GM12891 (cell line): Measurements from ENCODE around the gene LCN1.

ENCODE experiments used
- PAX5 ChIP-seq: IDR thresholded peaks from 2 replicates; pipeline ENCODE4 v1.6.1; 2011; ENCODE audit warnings: low read length, moderate library complexity, mild to moderate bottlenecking; ENCODE audit not compliant: insufficient read depth, severe bottlenecking
- POLR2A ChIP-seq: IDR thresholded peaks from 2 replicates; pipeline ENCODE4 v1.6.1; 2011; ENCODE audit warnings: low read depth, low read length, control low read depth
- SPI1 ChIP-seq: IDR thresholded peaks from 2 replicates; pipeline ENCODE4 v1.6.1; 2011; ENCODE audit warnings: low read depth, low read length, control low read depth

- TF ChIP-seq POLR2A (no peak), PAX5 (no peak), SPI1 (no peak)
Measured at GRCh38 chr9:135492886-135493669, 28.2 kb upstream of the LCN1 start.
